Peyer's patch (tissue), 4 donors: ENCODE data around the gene MED13L. TPM values are rescaled to one million over a fixed set of nuclear protein-coding genes. Genes with fewer than 3 reads are reported as not detected.

Source experiments
- DNase-seq, 3 donors: peaks; one replicate each; pipeline ENCODE4 v3.0.0-alpha.2; 2017 to 2019
- H3K27ac ChIP-seq, 4 donors: fragments of 200-600 bp; sonication (generic); one replicate each; pipeline ENCODE4 v1.5.1; 2016 to 2019
- H3K27me3 ChIP-seq, 2 donors: fragments of 200-600 bp; sonication (generic); one replicate each; pipeline ENCODE4 v1.5.1; 2019
- H3K36me3 ChIP-seq, 3 donors: fragments of 200-600 bp; sonication (generic); one replicate each; pipeline ENCODE4 v1.5.1; 2016 to 2019
- H3K4me1 ChIP-seq, 4 donors: fragments of 200-600 bp; sonication (generic); one replicate each; pipeline ENCODE4 v1.5.1; 2016 to 2019
- H3K4me3 ChIP-seq, 4 donors: fragments of 200-600 bp; sonication (generic); 1 replicate in 3 of 4; 2 replicates in 1 of 4; pipeline ENCODE4 v1.5.1; 2016 to 2019; ENCODE audit warnings: mild to moderate bottlenecking in 1 of 4
- H3K9me3 ChIP-seq, 4 donors: fragments of 200-600 bp; sonication (generic); one replicate each; pipeline ENCODE4 v1.5.1; 2016 to 2019; ENCODE audit warnings: mild to moderate bottlenecking in 1 of 4
- CTCF ChIP-seq, 6 experiments: fragments of 450-650 bp in 4 of 6; fragments of 200-600 bp in 2 of 6; sonication (generic) in 1 of 6; IDR thresholded peaks; one replicate each; pipeline ENCODE4 v1.5.1; 2017 to 2019; ENCODE audit warnings: antibody characterized with exemption in 6 of 6, mild to moderate bottlenecking in 3 of 6, moderate library complexity in 1 of 6
- POLR2A ChIP-seq, 2 donors: fragments of 450-650 bp; IDR thresholded peaks; one replicate each; pipeline ENCODE4 v1.5.1; 2017; ENCODE audit warnings: antibody characterized with exemption in 2 of 2, mild to moderate bottlenecking in 2 of 2, moderate library complexity in 2 of 2
- total RNA-seq, 4 donors: library from RNA; depleted of rRNA; stranded (reverse); fragments of >200 nt; gene quantifications; one replicate each; pipeline ENCODE4 v1.1.0, GENCODE V29; 2016

Gene MED13L
- total RNA-seq, 4 donors from 2014 or later: 127 to 181 (median 145) TPM

- H3K4me3 ChIP-seq: no peak overlapping the region
- peaks cover 0 to 18% (median 3%) of the 10 kb centered on the region in 4 donors for H3K4me1 ChIP-seq
- no peak overlapping the region for H3K27ac ChIP-seq
- no peak for DNase-seq
- no peaks in the 10 kb centered on the region for H3K9me3 ChIP-seq
- TF ChIP-seq POLR2A (IDR thresholded peaks at IDR 0.05): no peak
- no peak for TF ChIP-seq CTCF (IDR thresholded peaks at IDR 0.05)
- no peaks in the 10 kb centered on the region for H3K36me3 ChIP-seq
- H3K27me3 ChIP-seq: no peaks in the 10 kb centered on the region
Measured at GRCh38 chr12:116057356-116057755, 220.1 kb downstream of the MED13L start.

- no peak for DNase-seq
- TF ChIP-seq CTCF (IDR thresholded peaks at IDR 0.05) (no peak), POLR2A (IDR thresholded peaks at IDR 0.05) (no peak)
- no peaks in the 10 kb centered on the region for H3K36me3 ChIP-seq
- no peak overlapping the region for H3K4me3 ChIP-seq
- peaks cover 0 to 18% (median under 1%) of the 10 kb centered on the region in 4 donors for H3K4me1 ChIP-seq
- no peaks in the 10 kb centered on the region for H3K9me3 ChIP-seq
- no peak overlapping the region for H3K27ac ChIP-seq
- no peaks in the 10 kb centered on the region for H3K27me3 ChIP-seq
Measured at GRCh38 chr12:116055895-116056607, 221.4 kb downstream of the MED13L start.

GRCh38 chr12:116054280-116054679 lies 223.2 kb downstream of the MED13L start:
- H3K36me3 ChIP-seq: no peaks in the 10 kb centered on the region
- peaks cover 0 to 31% (median 0%) of the 10 kb centered on the region in 4 donors for H3K4me1 ChIP-seq
- H3K4me3 ChIP-seq: no peak overlapping the region
- DNase-seq: no peak
- TF ChIP-seq CTCF (IDR thresholded peaks at IDR 0.05) (no peak), POLR2A (IDR thresholded peaks at IDR 0.05) (no peak)
- no peaks in the 10 kb centered on the region for H3K9me3 ChIP-seq
- H3K27me3 ChIP-seq: no peaks in the 10 kb centered on the region
- H3K27ac ChIP-seq: peak overlapping the region in 3 of 4 donors; percentile 1 to 81 (median 38)

GRCh38 chr12:116053479-116054200 lies 223.9 kb downstream of the MED13L start:
- peak overlapping the region in 2 of 4 donors; percentile 38 to 81 for H3K27ac ChIP-seq
- no peak for TF ChIP-seq CTCF (IDR thresholded peaks at IDR 0.05)
- TF ChIP-seq POLR2A (IDR thresholded peaks at IDR 0.05): no peak
- no peaks in the 10 kb centered on the region for H3K27me3 ChIP-seq
- H3K4me3 ChIP-seq: no peak overlapping the region
- no peaks in the 10 kb centered on the region for H3K36me3 ChIP-seq
- peak in 1 of 3 donors; percentile 73 for DNase-seq
- H3K9me3 ChIP-seq: no peaks in the 10 kb centered on the region
- peaks cover 0 to 31% (median 0%) of the 10 kb centered on the region in 4 donors for H3K4me1 ChIP-seq

GRCh38 chr12:116050275-116050674 lies 227.2 kb downstream of the MED13L start:
- Histone ChIP-seq H3K36me3 (no peaks in the 10 kb centered on the region), H3K27me3 (no peaks in the 10 kb centered on the region), H3K4me1 (peaks cover 0 to 31% (median 0%) of the 10 kb centered on the region in 4 donors), H3K27ac (no peak overlapping the region), H3K4me3 (no peak overlapping the region), H3K9me3 (no peaks in the 10 kb centered on the region)
- no peak for TF ChIP-seq CTCF (IDR thresholded peaks at IDR 0.05)
- TF ChIP-seq POLR2A (IDR thresholded peaks at IDR 0.05): no peak
- DNase-seq: no peak
